ENCODE results near the gene SPART. TPM values are rescaled to one million over a fixed set of nuclear protein-coding genes. Genes with fewer than 3 reads are reported as not detected.

Gene SPART
- total RNA-seq, 2 donors from 2014 or later, result 41.9 to 52.8 TPM

DNA sequence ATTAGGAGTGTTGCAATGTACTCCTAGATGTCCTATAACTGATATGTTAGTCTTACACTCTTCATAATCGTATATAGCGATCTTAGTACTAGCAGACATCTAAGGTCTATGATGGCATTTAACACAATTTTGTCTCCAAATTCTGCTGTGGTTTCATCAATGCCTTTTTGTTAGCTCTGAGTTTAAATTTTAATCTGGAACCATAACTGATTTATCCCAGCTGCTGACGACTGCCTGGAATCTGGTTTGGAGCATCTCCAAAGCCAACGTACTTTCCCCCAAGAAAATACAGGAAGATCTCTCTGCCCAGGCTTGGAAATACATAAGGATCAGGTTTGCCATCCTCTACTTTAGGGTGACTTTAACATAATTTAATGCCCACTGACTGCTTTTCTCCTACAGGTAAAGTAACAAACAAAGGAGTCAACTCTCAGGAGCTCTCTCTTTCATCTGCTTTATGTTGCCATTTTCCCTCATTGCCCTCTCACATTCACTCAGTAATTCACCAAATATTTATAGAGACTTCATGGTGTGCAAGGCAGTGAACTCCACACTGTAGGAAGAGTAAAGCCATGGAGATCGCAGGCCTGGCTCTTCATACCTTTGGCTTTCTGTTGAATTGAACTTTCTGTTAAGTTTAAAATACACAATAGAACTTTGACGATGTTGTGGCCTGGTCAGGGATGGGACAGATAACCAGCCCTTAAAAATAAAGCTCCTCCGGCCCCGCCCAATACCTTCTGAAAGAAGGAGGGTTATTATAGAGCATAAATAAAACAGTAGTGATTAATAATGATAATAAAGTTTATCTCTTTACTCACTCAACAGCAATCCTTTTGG, 23.3 kb upstream of the SPART start:
- intact Hi-C loops (cut with DNase I), result no loop called here
- H3K36me3 ChIP-seq, result no peaks in the 10 kb centered on the region
- no peak overlapping the region for H3K27ac ChIP-seq

GRCh38 chr13:36366031-36366430, 19.8 kb upstream of the SPART start:
- H3K4me3 ChIP-seq, result no peak overlapping the region
- H3K27ac ChIP-seq, result no peak overlapping the region
- 93% methylated on average over 4 of the region's 4 CpGs for WGBS
- H3K4me1 ChIP-seq (replicated peaks), result no peaks in the 10 kb centered on the region
- no peaks in the 10 kb centered on the region for H3K27me3 ChIP-seq (replicated peaks; ENCODE audit: insufficient read depth)
- no peaks in the 10 kb centered on the region for H3K9me3 ChIP-seq
- intact Hi-C loops (cut with DNase I), result no loop called here
- TF ChIP-seq POLR2A (IDR thresholded peaks at IDR 0.05) (no peak), POLR2AphosphoS5 (IDR thresholded peaks at IDR 0.05) (no peak)
- TF ChIP-seq, protein P1, sequence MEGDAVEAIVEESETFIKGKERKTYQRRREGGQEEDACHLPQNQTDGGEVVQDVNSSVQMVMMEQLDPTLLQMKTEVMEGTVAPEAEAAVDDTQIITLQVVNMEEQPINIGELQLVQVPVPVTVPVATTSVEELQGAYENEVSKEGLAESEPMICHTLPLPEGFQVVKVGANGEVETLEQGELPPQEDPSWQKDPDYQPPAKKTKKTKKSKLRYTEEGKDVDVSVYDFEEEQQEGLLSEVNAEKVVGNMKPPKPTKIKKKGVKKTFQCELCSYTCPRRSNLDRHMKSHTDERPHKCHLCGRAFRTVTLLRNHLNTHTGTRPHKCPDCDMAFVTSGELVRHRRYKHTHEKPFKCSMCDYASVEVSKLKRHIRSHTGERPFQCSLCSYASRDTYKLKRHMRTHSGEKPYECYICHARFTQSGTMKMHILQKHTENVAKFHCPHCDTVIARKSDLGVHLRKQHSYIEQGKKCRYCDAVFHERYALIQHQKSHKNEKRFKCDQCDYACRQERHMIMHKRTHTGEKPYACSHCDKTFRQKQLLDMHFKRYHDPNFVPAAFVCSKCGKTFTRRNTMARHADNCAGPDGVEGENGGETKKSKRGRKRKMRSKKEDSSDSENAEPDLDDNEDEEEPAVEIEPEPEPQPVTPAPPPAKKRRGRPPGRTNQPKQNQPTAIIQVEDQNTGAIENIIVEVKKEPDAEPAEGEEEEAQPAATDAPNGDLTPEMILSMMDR (IDR thresholded peaks at IDR 0.05), result no peak
- no peaks in the 10 kb centered on the region for H3K36me3 ChIP-seq
- DNase-seq (ENCODE audit: low spot score), result no peak

More for the DNA sequence above, 23.3 kb upstream of the SPART start:
- no peaks in the 10 kb centered on the region for H3K27me3 ChIP-seq (replicated peaks; ENCODE audit: insufficient read depth)
- no peaks in the 10 kb centered on the region for H3K9me3 ChIP-seq
- WGBS, result 64% methylated on average over 8 of the region's 8 CpGs
- DNase-seq (ENCODE audit: low spot score), result no peak
- H3K4me3 ChIP-seq, result no peak overlapping the region
- H3K4me1 ChIP-seq (replicated peaks), result no peaks in the 10 kb centered on the region
- TF ChIP-seq POLR2A (IDR thresholded peaks at IDR 0.05) (no peak), POLR2AphosphoS5 (IDR thresholded peaks at IDR 0.05) (no peak)
- TF ChIP-seq, protein P1 (IDR thresholded peaks at IDR 0.05), result no peak

DNA sequence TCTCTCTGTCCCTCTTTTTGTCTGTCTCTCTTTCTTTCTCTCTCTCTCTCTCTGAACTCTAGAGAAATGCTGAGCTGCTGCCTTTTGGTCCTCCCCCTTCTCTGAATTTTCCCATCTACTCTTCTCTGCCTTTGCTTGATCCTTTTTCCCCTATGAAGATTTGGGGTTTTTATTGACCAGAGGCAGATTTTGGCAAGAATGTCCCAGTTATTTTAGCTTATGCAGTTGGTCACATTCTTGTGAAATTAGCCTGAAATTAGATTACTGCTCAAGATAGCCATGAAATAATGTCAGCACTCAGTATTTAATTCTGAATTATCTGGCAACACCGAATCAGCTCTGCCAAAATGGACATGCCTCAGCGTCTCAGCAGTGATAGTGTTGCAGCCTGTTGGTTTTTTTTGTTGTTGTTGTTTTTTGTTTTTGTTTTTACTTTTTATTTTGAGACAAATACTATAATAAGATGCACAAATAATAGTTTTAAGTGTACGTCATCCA, 17.2 kb upstream of the SPART start:
- Histone ChIP-seq H3K27ac (no peak overlapping the region), H3K36me3 (no peaks in the 10 kb centered on the region), H3K27me3 (replicated peaks; ENCODE audit: insufficient read depth) (no peaks in the 10 kb centered on the region), H3K9me3 (no peaks in the 10 kb centered on the region), H3K4me3 (no peak overlapping the region), H3K4me1 (replicated peaks) (no peaks in the 10 kb centered on the region)
- no peak for DNase-seq (ENCODE audit: low spot score)
- 56% methylated on average over 3 of the region's 3 CpGs for WGBS
- no peak for TF ChIP-seq POLR2AphosphoS5 (IDR thresholded peaks at IDR 0.05)
- TF ChIP-seq POLR2A (IDR thresholded peaks at IDR 0.05), result no peak
- TF ChIP-seq, protein P1 (IDR thresholded peaks at IDR 0.05), result no peak
- intact Hi-C loops (cut with DNase I), result no loop called here

GRCh38 chr13:36362914-36363313, 16.7 kb upstream of the SPART start:
- no peak for DNase-seq (ENCODE audit: low spot score)
- no peak overlapping the region for H3K4me3 ChIP-seq
- no peak overlapping the region for H3K27ac ChIP-seq
- intact Hi-C loops (cut with DNase I), result no loop called here
- no peaks in the 10 kb centered on the region for H3K9me3 ChIP-seq
- H3K4me1 ChIP-seq (replicated peaks), result no peaks in the 10 kb centered on the region
- 64% methylated on average over 3 of the region's 3 CpGs for WGBS
- H3K36me3 ChIP-seq, result no peaks in the 10 kb centered on the region
- TF ChIP-seq POLR2AphosphoS5 (IDR thresholded peaks at IDR 0.05), result no peak
- TF ChIP-seq POLR2A (IDR thresholded peaks at IDR 0.05), result no peak
- H3K27me3 ChIP-seq (replicated peaks; ENCODE audit: insufficient read depth), result no peaks in the 10 kb centered on the region

GRCh38 chr13:36362251-36362650, 16.1 kb upstream of the SPART start:
- intact Hi-C loops (cut with DNase I), result no loop called here
- 75% methylated on average over 2 of the region's 2 CpGs for WGBS
- no peaks in the 10 kb centered on the region for H3K27me3 ChIP-seq (replicated peaks; ENCODE audit: insufficient read depth)
- H3K4me1 ChIP-seq (replicated peaks), result no peaks in the 10 kb centered on the region
- no peak overlapping the region for H3K4me3 ChIP-seq
- TF ChIP-seq POLR2AphosphoS5 (IDR thresholded peaks at IDR 0.05), result no peak
- TF ChIP-seq POLR2A (IDR thresholded peaks at IDR 0.05), result no peak
- TF ChIP-seq, protein P1 (IDR thresholded peaks at IDR 0.05), result no peak
- no peaks in the 10 kb centered on the region for H3K9me3 ChIP-seq
- no peak overlapping the region for H3K27ac ChIP-seq
- no peaks in the 10 kb centered on the region for H3K36me3 ChIP-seq
- DNase-seq (ENCODE audit: low spot score), result no peak
